Upper lobe of right lung (tissue), 1 donor: ENCODE results near the gene IPO11. TPM values are rescaled to one million over a fixed set of nuclear protein-coding genes. Genes with fewer than 3 reads are reported as not detected.

Experiments
- ATAC-seq: fragments of 200-7000 bp; cut with Tn5 transposase; one replicate; pipeline ENCODE4 v1.9.1; 2020; ENCODE audit warnings: mild to moderate bottlenecking, moderate library complexity
- DNase-seq: peaks from one replicate; pipeline ENCODE4 v3.0.0-alpha.2; 2020
- H3K27ac ChIP-seq: fragments of 200-600 bp; one replicate; pipeline ENCODE4 v1.8.0; 2022
- H3K27me3 ChIP-seq: fragments of 200-600 bp; one replicate; pipeline ENCODE4 v1.8.0; 2022; ENCODE audit warnings: mild to moderate bottlenecking
- H3K36me3 ChIP-seq: fragments of 200-600 bp; one replicate; pipeline ENCODE4 v1.8.0; 2022
- H3K4me1 ChIP-seq: fragments of 200-600 bp; one replicate; pipeline ENCODE4 v1.8.0; 2022
- H3K4me3 ChIP-seq: fragments of 200-600 bp; one replicate; pipeline ENCODE4 v1.8.0; 2022; ENCODE audit warnings: mild to moderate bottlenecking
- H3K9me3 ChIP-seq: fragments of 200-600 bp; one replicate; pipeline ENCODE4 v1.8.0; 2022
- CTCF ChIP-seq: fragments of 200-600 bp; IDR thresholded peaks from one replicate; pipeline ENCODE4 v1.8.0; 2022; ENCODE audit warnings: antibody characterized with exemption
- intact Hi-C: fragments of 100-400 bp; cut with DNase I; formaldehyde crosslinking; loops from one replicate; pipeline ENCODE4 v1.11.0; 2022
- long read RNA-seq: library from polyadenylated mRNA; unstranded; transcript quantifications from one replicate; pipeline ENCODE4 v2.0.0, GENCODE V29; 2021
- total RNA-seq: library from RNA; stranded (reverse); fragmentation: NEBNext Ultra II Directional; extraction: Animal tissue kit (Norgen Biotek cat#: 25700); gene quantifications from one replicate; pipeline ENCODE4 v1.2.1, GENCODE V29; 2021
- donor health status: DM: no; HTN: yes; CAD: no; lungs with severe emphysema.

Gene IPO11
- 31.2 TPM for total RNA-seq
- long read RNA-seq, full-length matches to known transcripts = 21 of 28 reads
- long read RNA-seq, partial matches to known transcripts = 3 of 28 reads
- long read RNA-seq, other reads (novel, unspliced or antisense) = 4 of 28 reads

- intact Hi-C loops = no loop called here
- no peak for TF ChIP-seq CTCF
- Histone ChIP-seq H3K4me3 (peak within 1 kb of the TSS; percentile 81), H3K9me3 (no peaks in the 10 kb centered on the region), H3K27ac (peak within 1 kb of the TSS; percentile 79), H3K36me3 (no peaks in the 10 kb centered on the region), H3K4me1 (peaks cover 15% of the 10 kb centered on the region), H3K27me3 (no peaks in the 10 kb centered on the region)
- DNase-seq (peak; percentile 99), ATAC-seq (peak; percentile 100)
Measured at GRCh38 chr5:62412549-62413329, at the start of gene IPO11. Gene IPO11, plus strand, starts transcription at chr5:62412763. Its CDS starts 24,517 bp downstream, at chr5:62437280.

- H3K27me3 ChIP-seq = no peaks in the 10 kb centered on the region
- H3K4me1 ChIP-seq = no peaks in the 10 kb centered on the region
- H3K4me3 ChIP-seq = no peak overlapping the region
- intact Hi-C loops = no loop called here
- no peaks in the 10 kb centered on the region for H3K9me3 ChIP-seq
- peaks cover 38% of the 10 kb centered on the region for H3K36me3 ChIP-seq
- ATAC-seq = no peak
- no peak overlapping the region for H3K27ac ChIP-seq
- no peak for TF ChIP-seq CTCF
- DNase-seq = no peak
Measured at GRCh38 chr5:62369039-62369438, 43.5 kb upstream of the IPO11 start.

- no peaks in the 10 kb centered on the region for H3K4me1 ChIP-seq
- TF ChIP-seq CTCF = no peak
- H3K27ac ChIP-seq = no peak overlapping the region
- H3K9me3 ChIP-seq = no peaks in the 10 kb centered on the region
- H3K4me3 ChIP-seq = no peak overlapping the region
- intact Hi-C loops = no loop called here
- H3K27me3 ChIP-seq = no peaks in the 10 kb centered on the region
- ATAC-seq (no peak), DNase-seq (no peak)
- H3K36me3 ChIP-seq = peaks cover 36% of the 10 kb centered on the region
Measured at GRCh38 chr5:62371409-62371808, 41.2 kb upstream of the IPO11 start.

GRCh38 chr5:62372600-62372999 lies 40.0 kb upstream of the IPO11 start:
- intact Hi-C loops = no loop called here
- no peak for TF ChIP-seq CTCF
- no peak for DNase-seq
- Histone ChIP-seq H3K9me3 (no peaks in the 10 kb centered on the region), H3K27ac (no peak overlapping the region), H3K27me3 (no peaks in the 10 kb centered on the region), H3K36me3 (peaks cover 43% of the 10 kb centered on the region), H3K4me1 (no peaks in the 10 kb centered on the region), H3K4me3 (no peak overlapping the region)
- ATAC-seq = no peak

GRCh38 chr5:62373382-62373781 lies 39.2 kb upstream of the IPO11 start:
- Histone ChIP-seq H3K4me1 (no peaks in the 10 kb centered on the region), H3K27me3 (no peaks in the 10 kb centered on the region), H3K4me3 (no peak overlapping the region), H3K9me3 (no peaks in the 10 kb centered on the region), H3K36me3 (peaks cover 50% of the 10 kb centered on the region), H3K27ac (no peak overlapping the region)
- ATAC-seq = no peak
- TF ChIP-seq CTCF = no peak
- DNase-seq = no peak
- intact Hi-C loops = no loop called here
